ENCODE measurements around the gene AURKA. TPM values are rescaled to one million over a fixed set of nuclear protein-coding genes. Genes with fewer than 3 reads are reported as not detected.

Gene AURKA
- total and polyA plus RNA-seq, 2 of the 8 experiments (the other 6 are each of a cell fraction or from before 2014, with no cell fraction given), result 45.8 to 84.8 TPM

GRCh38 chr20:56343861-56344381, 48.1 kb downstream of the AURKA start (continued):
- TF ChIP-seq JUND (IDR thresholded peaks at IDR 0.05; ENCODE audit: low read length) (no peak), TAF1 (IDR thresholded peaks at IDR 0.05; ENCODE audit: low read depth, low read length) (no peak), SP2 (IDR thresholded peaks at IDR 0.05; ENCODE audit: low read length) (no peak), TAF7 (optimal IDR thresholded peaks at IDR 0.05; ENCODE audit: borderline replicate concordance, low read depth, low read length) (no peak), CHD7 (IDR thresholded peaks at IDR 0.05; ENCODE audit: insufficient replicate concordance, low read length) (no peak), HDAC2 (IDR thresholded peaks at IDR 0.05; ENCODE audit: borderline replicate concordance in 1 of 2, low read depth in 2 of 2, low read length in 2 of 2) (no peak), RAD21 (IDR thresholded peaks at IDR 0.05 in 1 of 2, conservative IDR thresholded peaks at IDR 0.05 in 1 of 2; ENCODE audit: low read depth in 2 of 2, low read length in 2 of 2) (peak; percentile 95 to 96), PHF8 (conservative IDR thresholded peaks at IDR 0.05; ENCODE audit: low read depth, low read length) (no peak; the same call in 1 of the 2 replicates), CTBP2 (IDR thresholded peaks at IDR 0.05; ENCODE audit: borderline replicate concordance, insufficient read depth, insufficient read length, low read length) (no peak)

All from H1 (cell line).